Lung (tissue), 12 donors: ENCODE data around the gene OAF. TPM values are rescaled to one million over a fixed set of nuclear protein-coding genes. Genes with fewer than 3 reads are reported as not detected.

Experiments
- ATAC-seq: fragments of 200-7000 bp; cut with Tn5 transposase; one replicate; pipeline ENCODE4 v1.9.1; 2020; ENCODE audit warnings: moderate number of reproducible peaks; ENCODE audit not compliant: insufficient read depth, low FRiP score
- DNase-seq, 3 donors: peaks; one replicate each; pipeline ENCODE4 v3.0.0-alpha.2; 2013 to 2017
- H3K27ac ChIP-seq, 2 donors: one replicate each; pipeline ENCODE4 v1.5.1; 2013; ENCODE audit warnings: mild to moderate bottlenecking in 2 of 2, moderate library complexity in 2 of 2, control low read depth in 1 of 2, inconsistent platforms in 1 of 2, low read depth in 1 of 2, low read length in 1 of 2
- H3K27me3 ChIP-seq, 3 donors: one replicate each; pipeline ENCODE4 v1.5.1; 2013; ENCODE audit warnings: low read length in 2 of 3; ENCODE audit not compliant: control insufficient read depth in 3 of 3, insufficient read depth in 3 of 3
- H3K36me3 ChIP-seq, 4 donors: one replicate each; pipeline ENCODE4 v1.5.1; 2013; ENCODE audit warnings: low read length in 4 of 4, mild to moderate bottlenecking in 1 of 4, moderate library complexity in 1 of 4; ENCODE audit not compliant: control insufficient read depth in 4 of 4, insufficient read depth in 4 of 4
- H3K4me1 ChIP-seq, 5 donors: one replicate each; pipeline ENCODE4 v1.5.1; 2013; ENCODE audit warnings: low read length in 5 of 5, mild to moderate bottlenecking in 2 of 5, moderate library complexity in 1 of 5; ENCODE audit not compliant: control insufficient read depth in 5 of 5, insufficient read depth in 5 of 5
- H3K4me3 ChIP-seq: one replicate; pipeline ENCODE4 v1.5.1; 2013; ENCODE audit warnings: mild to moderate bottlenecking, control low read depth, moderate library complexity
- H3K9ac ChIP-seq, 2 donors: one replicate each; pipeline ENCODE4 v1.5.1; 2013; ENCODE audit warnings: low read length in 2 of 2, control low read depth in 1 of 2; ENCODE audit not compliant: insufficient read depth in 1 of 2
- H3K9me3 ChIP-seq, 4 donors: one replicate each; pipeline ENCODE4 v1.5.1; 2013; ENCODE audit warnings: low read length in 3 of 4, mild to moderate bottlenecking in 1 of 4, moderate library complexity in 1 of 4; ENCODE audit not compliant: control insufficient read depth in 4 of 4, insufficient read depth in 3 of 4
- CTCF ChIP-seq: IDR thresholded peaks from 2 replicates; pipeline ENCODE4 v1.5.1; 2012; ENCODE audit warnings: mild to moderate bottlenecking; ENCODE audit errors: control extremely low read depth, extremely low read depth
- WGBS, 2 donors: extraction: QIAGEN DNeasy Blood & Tissue Kit; methylation state at CpG; one replicate each; pipeline ENCODE4 v1.1.7; 2013; 5-methylcytosine and 5-hydroxymethylcytosine counted together
- polyA plus RNA-seq, 2 donors: library from polyadenylated mRNA; stranded (reverse); fragments of 200-250 nt; gene quantifications; one replicate each; pipeline ENCODE4 v1.2.1, GENCODE V29; 2013
- total RNA-seq, 2 donors: library from RNA; depleted of rRNA in 1 of 2; stranded (reverse); fragments of >200 nt in 1 of 2; gene quantifications; one replicate each; pipeline ENCODE4 v1.2.1, GENCODE V29; 2014 to 2021
- donor health status: control.
- donor health status: control.
- donor health status: Bipolar disorder and iron deficiency.
- donor health status: healthy.
- donor health status: DM: yes; HTN: yes; CAD: no.

OAF gene
- total and polyA plus RNA-seq, 4 donors = 7.7 to 27.4 (median 12.0) TPM

- Histone ChIP-seq H3K4me3 (no peak overlapping the region), H3K9ac (no peak overlapping the region), H3K36me3 (peaks cover 0 to 6% (median 2%) of the 10 kb centered on the region in 4 donors), H3K4me1 (peaks cover 0 to 25% (median 7%) of the 10 kb centered on the region in 5 donors), H3K27me3 (no peaks in the 10 kb centered on the region), H3K9me3 (no peaks in the 10 kb centered on the region), H3K27ac (no peak overlapping the region)
- WGBS, 2 donors = 50 to 64% methylated on average over 6 of the region's 6 CpGs
- no peak for TF ChIP-seq CTCF
- ATAC-seq = no peak
- no peak for DNase-seq
These were observed 13.5 kb downstream of the OAF start for GRCh38 chr11:120224361-120224760.

- no peaks in the 10 kb centered on the region for H3K9me3 ChIP-seq
- no peak overlapping the region for H3K9ac ChIP-seq
- ATAC-seq (peak; percentile 14), DNase-seq (peak; percentile 75 to 88 (median 81))
- no peak for TF ChIP-seq CTCF
- peaks cover 0 to 24% (median 7%) of the 10 kb centered on the region in 5 donors for H3K4me1 ChIP-seq
- H3K27me3 ChIP-seq = no peaks in the 10 kb centered on the region
- no peak overlapping the region for H3K4me3 ChIP-seq
- no peak overlapping the region for H3K27ac ChIP-seq
- peaks cover 0 to 8% (median under 1%) of the 10 kb centered on the region in 4 donors for H3K36me3 ChIP-seq
- 38 to 44% methylated on average over 22 of the region's 22 CpGs for WGBS, 2 donors
These were observed 14.4 kb downstream of the OAF start for GRCh38 chr11:120224972-120225909.

GRCh38 chr11:120226242-120226641, 15.4 kb downstream of the OAF start:
- H3K27ac ChIP-seq = no peak overlapping the region
- 86% methylated on average over 5 of the region's 5 CpGs for WGBS, 2 donors

More at GRCh38 chr11:120226242-120226641, 15.4 kb downstream of the OAF start:
- ATAC-seq (no peak), DNase-seq (no peak)
- Histone ChIP-seq H3K4me1 (peaks cover 0 to 24% (median 7%) of the 10 kb centered on the region in 5 donors), H3K36me3 (peaks cover 0 to 4% (median 0%) of the 10 kb centered on the region in 4 donors), H3K9ac (no peak overlapping the region), H3K27me3 (no peaks in the 10 kb centered on the region), H3K4me3 (no peak overlapping the region), H3K9me3 (no peaks in the 10 kb centered on the region)
- no peak for TF ChIP-seq CTCF
